Stomach (tissue), 4 donors: Measurements from ENCODE around the gene RPS2.

Source experiments
- EP300 ChIP-seq: sonication (generic); formaldehyde crosslinking; IDR thresholded peaks from one replicate; pipeline ENCODE4 v1.6.1; 2017; ENCODE audit warnings: antibody characterized with exemption
- POLR2A ChIP-seq, 4 donors: fragments of 450-650 bp; IDR thresholded peaks; one replicate each; pipeline ENCODE4 v1.6.1; 2016; ENCODE audit warnings: antibody characterized with exemption in 4 of 4, control low read depth in 2 of 4, mild to moderate bottlenecking in 1 of 4, moderate library complexity in 1 of 4
- POLR2AphosphoS5 ChIP-seq, 3 donors: sonication (generic); formaldehyde crosslinking; IDR thresholded peaks; one replicate each; pipeline ENCODE4 v1.6.1; 2016; ENCODE audit warnings: antibody characterized with exemption in 3 of 3
- TF ChIP-seq, protein P1 (sequence below), 7 experiments: fragments of 450-650 bp in 4 of 7; fragments of 200-600 bp in 3 of 7; sonication (generic) in 3 of 7; IDR thresholded peaks; one replicate each; pipeline ENCODE4 v1.5.1; 2016 to 2019; ENCODE audit warnings: antibody characterized with exemption in 7 of 7, control low read depth in 2 of 7, mild to moderate bottlenecking in 1 of 7

DNA sequence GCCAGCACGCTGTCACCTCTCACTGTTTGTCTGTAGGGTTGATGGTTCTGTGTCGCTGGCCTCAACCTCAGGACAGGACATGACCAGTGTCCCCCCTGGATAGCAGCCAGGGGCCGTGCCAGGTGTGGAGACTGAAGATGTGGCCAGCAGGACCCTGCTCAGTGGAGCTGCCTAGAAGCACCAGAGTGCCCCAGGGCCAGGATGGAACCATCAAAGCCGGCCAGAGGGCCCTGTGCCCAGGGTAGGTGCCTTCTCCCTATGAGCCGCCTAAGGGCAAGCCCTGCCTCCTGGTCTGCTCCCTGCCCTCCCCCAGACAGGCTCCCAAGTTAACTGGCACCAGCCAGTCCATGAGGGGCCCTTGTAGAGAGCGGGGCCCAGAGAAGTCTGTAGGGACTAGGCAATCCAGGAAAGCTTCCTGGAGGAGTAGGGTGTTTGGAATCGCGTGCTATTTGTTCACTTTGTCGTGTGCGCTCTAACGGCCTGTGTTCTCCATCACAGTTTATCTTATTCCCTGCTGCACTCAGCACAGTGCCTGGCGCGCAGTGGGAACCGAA is 5.8 kb downstream of the RPS2 start:
- TF ChIP-seq, protein P1, sequence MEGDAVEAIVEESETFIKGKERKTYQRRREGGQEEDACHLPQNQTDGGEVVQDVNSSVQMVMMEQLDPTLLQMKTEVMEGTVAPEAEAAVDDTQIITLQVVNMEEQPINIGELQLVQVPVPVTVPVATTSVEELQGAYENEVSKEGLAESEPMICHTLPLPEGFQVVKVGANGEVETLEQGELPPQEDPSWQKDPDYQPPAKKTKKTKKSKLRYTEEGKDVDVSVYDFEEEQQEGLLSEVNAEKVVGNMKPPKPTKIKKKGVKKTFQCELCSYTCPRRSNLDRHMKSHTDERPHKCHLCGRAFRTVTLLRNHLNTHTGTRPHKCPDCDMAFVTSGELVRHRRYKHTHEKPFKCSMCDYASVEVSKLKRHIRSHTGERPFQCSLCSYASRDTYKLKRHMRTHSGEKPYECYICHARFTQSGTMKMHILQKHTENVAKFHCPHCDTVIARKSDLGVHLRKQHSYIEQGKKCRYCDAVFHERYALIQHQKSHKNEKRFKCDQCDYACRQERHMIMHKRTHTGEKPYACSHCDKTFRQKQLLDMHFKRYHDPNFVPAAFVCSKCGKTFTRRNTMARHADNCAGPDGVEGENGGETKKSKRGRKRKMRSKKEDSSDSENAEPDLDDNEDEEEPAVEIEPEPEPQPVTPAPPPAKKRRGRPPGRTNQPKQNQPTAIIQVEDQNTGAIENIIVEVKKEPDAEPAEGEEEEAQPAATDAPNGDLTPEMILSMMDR (IDR thresholded peaks at IDR 0.05) = no peak
- TF ChIP-seq EP300 = no peak
- no peak for TF ChIP-seq POLR2AphosphoS5 (IDR thresholded peaks at IDR 0.05)
- no peak for TF ChIP-seq POLR2A (IDR thresholded peaks at IDR 0.05)
